Effector memory CD8-positive, alpha-beta T cell (primary cell): Measurements from ENCODE around the gene ICE1.
"Not testable (repeated sequence)": the region's sequence is repeated elsewhere in the genome, so short reads cannot be mapped to it uniquely, and the experiment has no call there.

Experiments used
- ATAC-seq: fragments of 150-1000 bp; cut with Tn5 transposase; replicated peaks from 2 replicates; pipeline ENCODE4 v1.10.0; 2021; ENCODE audit warnings: mild to moderate bottlenecking, moderate library complexity
- DNase-seq, 3 experiments: peaks; one replicate each; pipeline ENCODE4 v3.0.0; 2021
- H3K27ac Mint-ChIP-seq, 2 donors: one replicate each; pipeline ENCODE4 v1.8.0; 2022; ENCODE audit warnings: mild to moderate bottlenecking in 2 of 2, mixed read lengths in 2 of 2, moderate library complexity in 2 of 2
- H3K27me3 Mint-ChIP-seq, 2 donors: one replicate each; pipeline ENCODE4 v1.8.0; 2022; ENCODE audit warnings: mixed read lengths in 2 of 2
- H3K36me3 Mint-ChIP-seq: one replicate; pipeline ENCODE4 v1.8.0; 2022; ENCODE audit warnings: mild to moderate bottlenecking, moderate library complexity, mixed read lengths; ENCODE audit not compliant: insufficient read depth
- H3K4me1 Mint-ChIP-seq, 2 donors: one replicate each; pipeline ENCODE4 v1.8.0; 2022; ENCODE audit warnings: low read depth in 2 of 2, mixed read lengths in 2 of 2
- H3K4me3 Mint-ChIP-seq, 2 donors: one replicate each; pipeline ENCODE4 v1.8.0; 2022; ENCODE audit warnings: mild to moderate bottlenecking in 2 of 2, mixed read lengths in 2 of 2, moderate library complexity in 2 of 2
- H3K9me3 Mint-ChIP-seq, 2 donors: one replicate each; pipeline ENCODE4 v1.8.0; 2022; ENCODE audit warnings: mixed read lengths in 2 of 2

ICE1 gene

DNA sequence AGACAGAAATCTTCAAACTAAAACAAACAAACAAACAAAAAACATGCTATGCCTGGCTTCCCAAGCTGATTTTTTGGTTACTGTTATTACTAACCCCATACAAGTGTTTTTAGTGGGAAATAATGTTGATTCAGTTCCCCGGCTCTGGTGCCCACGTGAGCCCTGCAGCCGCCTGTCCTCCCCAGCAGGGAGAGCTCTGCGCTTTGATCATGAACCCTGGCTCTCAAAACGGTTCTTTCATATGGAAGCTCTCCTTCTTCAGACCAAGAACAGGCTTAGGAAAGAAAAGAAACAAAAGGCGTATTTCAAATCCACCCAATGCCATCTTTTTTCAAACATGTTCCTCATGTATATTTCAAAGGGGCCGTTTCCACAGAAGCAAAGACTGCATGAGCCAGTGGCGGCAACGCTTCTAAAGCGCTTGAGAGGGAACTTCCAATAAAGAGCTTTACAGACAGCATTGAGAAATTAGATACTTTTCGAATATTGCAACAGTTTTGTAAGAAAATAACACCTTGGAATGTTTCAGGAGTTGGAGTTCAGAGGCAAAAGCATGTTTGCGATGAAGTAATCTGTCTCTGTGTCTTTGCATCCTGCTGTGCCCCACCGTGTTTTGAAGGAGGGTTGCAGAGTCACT is 74.8 kb downstream of the ICE1 start:
- peaks cover 15 to 16% of the 10 kb centered on the region in 2 donors for H3K4me1 Mint-ChIP-seq
- H3K4me3 Mint-ChIP-seq, result no peak overlapping the region
- H3K9me3 Mint-ChIP-seq, result no peaks in the 10 kb centered on the region
- H3K27ac Mint-ChIP-seq, result no peak overlapping the region
- DNase-seq (peak in 1 of 3 experiments; percentile 14), ATAC-seq (no peak)
- peaks cover 9% of the 10 kb centered on the region for H3K36me3 Mint-ChIP-seq
- peaks cover 37% of the 10 kb centered on the region in 2 donors for H3K27me3 Mint-ChIP-seq

DNA sequence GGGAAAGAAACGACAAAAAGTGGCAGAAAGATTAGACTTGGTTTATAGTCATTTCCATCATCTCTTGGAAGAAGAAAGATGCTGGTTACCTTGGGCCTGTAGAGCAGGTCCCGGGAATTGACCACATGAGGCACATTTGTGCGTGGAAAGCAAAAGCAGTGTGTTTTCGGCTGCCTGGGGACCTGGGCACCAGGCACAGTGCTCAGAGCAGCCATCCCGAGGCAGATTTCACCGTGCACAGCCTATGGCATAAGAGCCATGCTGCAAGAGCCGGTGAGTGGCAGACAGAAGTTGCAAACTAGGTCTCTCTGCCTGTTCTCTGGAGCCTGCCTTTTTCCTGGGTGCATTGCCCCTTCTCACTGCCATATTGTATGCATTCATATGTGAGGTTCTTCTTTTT is 77.0 kb downstream of the ICE1 start:
- no peak for DNase-seq
- Mint-ChIP-seq H3K27me3 (peaks cover 53 to 59% of the 10 kb centered on the region in 2 donors), H3K4me1 (peaks cover 5 to 7% of the 10 kb centered on the region in 2 donors), H3K4me3 (no peak overlapping the region), H3K27ac (no peak overlapping the region), H3K36me3 (peaks cover 6% of the 10 kb centered on the region), H3K9me3 (no peaks in the 10 kb centered on the region)
- no peak for ATAC-seq

DNA sequence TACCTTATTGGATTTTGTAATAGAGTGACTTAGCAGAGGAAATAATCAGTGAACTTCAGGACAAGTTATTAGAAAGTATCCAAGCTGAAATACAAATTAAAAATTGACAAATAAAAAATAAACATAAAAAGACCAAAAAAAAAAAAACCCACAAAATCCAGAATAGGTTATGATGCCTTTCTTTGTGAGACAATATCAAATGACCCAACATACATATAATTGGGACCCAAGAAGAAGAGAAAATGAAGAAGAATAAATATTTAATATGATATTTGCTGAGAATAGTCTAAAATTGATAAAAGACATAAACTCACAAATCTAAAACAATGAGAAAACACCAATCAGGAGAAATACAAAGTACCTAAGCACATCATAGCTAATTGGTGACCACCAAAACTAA is 81.8 kb downstream of the ICE1 start:
- H3K27me3 Mint-ChIP-seq, result peaks cover 69% of the 10 kb centered on the region in 2 donors
- no peak for DNase-seq
- H3K4me3 Mint-ChIP-seq, result no peak overlapping the region
- no peaks in the 10 kb centered on the region for H3K4me1 Mint-ChIP-seq
- H3K27ac Mint-ChIP-seq, result no peak overlapping the region
- no peaks in the 10 kb centered on the region for H3K9me3 Mint-ChIP-seq
- H3K36me3 Mint-ChIP-seq, result no peaks in the 10 kb centered on the region
- no peak for ATAC-seq

DNA sequence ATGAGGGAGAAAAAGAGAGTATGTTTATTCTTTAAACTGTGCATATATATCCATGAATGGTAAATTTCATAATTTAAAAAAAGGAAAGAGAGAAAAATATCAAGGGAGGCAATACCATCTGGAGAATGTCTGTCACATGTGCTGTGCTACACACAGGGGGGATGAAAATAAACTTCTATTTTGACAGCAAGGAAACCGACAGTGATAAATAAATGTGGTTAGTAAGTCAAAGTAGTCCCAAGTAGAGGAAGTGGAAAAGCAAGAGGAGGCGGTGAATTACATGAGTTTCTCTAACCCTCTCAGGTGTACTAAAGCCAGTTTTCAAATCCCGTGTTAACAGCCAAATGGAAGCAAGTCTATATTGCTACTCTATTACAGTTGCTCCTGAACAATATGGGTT is 83.3 kb downstream of the ICE1 start:
- H3K9me3 Mint-ChIP-seq, result no peaks in the 10 kb centered on the region
- no peak overlapping the region for H3K27ac Mint-ChIP-seq
- H3K27me3 Mint-ChIP-seq, result peaks cover 75 to 77% of the 10 kb centered on the region in 2 donors
- no peak for DNase-seq
- no peak overlapping the region for H3K4me3 Mint-ChIP-seq
- no peaks in the 10 kb centered on the region for H3K4me1 Mint-ChIP-seq
- no peak for ATAC-seq
- no peaks in the 10 kb centered on the region for H3K36me3 Mint-ChIP-seq

DNA sequence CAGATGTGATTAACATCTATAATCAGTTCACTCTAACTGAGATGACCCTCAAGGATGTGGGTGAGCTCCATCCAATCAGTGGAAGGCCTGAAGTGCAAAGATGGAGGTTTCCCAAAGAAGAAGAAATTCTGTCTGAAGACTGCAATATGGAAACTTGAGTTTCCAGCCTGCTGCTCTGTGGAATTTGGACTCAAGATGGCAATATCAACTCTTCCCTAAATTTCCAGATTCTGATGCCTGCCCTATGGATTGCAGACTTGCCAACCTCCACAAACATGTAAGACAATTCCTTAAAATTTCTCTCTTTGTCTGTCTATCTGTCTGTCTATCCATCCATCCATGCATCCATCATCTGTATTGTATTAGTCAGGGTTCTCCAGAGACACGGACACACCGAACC is 85.9 kb downstream of the ICE1 start:
- no peaks in the 10 kb centered on the region for H3K4me1 Mint-ChIP-seq
- no peak overlapping the region for H3K4me3 Mint-ChIP-seq
- peaks cover 66 to 72% of the 10 kb centered on the region in 2 donors for H3K27me3 Mint-ChIP-seq
- no peaks in the 10 kb centered on the region for H3K9me3 Mint-ChIP-seq
- no peak overlapping the region for H3K27ac Mint-ChIP-seq
- no peaks in the 10 kb centered on the region for H3K36me3 Mint-ChIP-seq
- DNase-seq (no peak), ATAC-seq (no peak)

DNA sequence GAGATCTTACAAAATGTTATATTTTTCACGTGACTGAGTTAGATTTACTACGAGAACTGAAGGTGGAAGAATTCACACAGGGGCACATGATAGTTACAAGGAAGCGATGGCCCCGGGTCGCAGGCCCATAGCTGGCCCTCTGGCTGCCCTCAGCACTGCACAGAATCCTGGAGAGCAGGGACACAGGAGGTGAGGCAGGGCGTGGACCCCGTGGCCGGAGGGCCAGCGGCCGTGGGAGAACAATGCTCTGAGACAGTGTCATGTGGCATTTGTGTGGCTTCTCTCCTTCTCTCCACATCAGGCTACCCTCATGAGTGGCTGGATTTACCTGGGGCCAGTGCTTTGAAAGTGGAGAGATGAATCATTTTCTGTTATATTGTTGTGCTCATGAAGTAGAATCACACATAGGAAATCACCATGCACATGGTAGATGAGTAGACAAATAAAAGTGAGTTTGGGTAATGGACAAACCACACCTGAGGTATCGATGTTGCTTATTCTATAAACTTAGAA is 89.5 kb downstream of the ICE1 start:
- Mint-ChIP-seq H3K9me3 (no peaks in the 10 kb centered on the region), H3K27ac (no peak overlapping the region), H3K27me3 (peaks cover 68 to 79% of the 10 kb centered on the region in 2 donors), H3K4me1 (no peaks in the 10 kb centered on the region), H3K36me3 (no peaks in the 10 kb centered on the region), H3K4me3 (no peak overlapping the region)
- no peak for DNase-seq
- ATAC-seq, result no peak

DNA sequence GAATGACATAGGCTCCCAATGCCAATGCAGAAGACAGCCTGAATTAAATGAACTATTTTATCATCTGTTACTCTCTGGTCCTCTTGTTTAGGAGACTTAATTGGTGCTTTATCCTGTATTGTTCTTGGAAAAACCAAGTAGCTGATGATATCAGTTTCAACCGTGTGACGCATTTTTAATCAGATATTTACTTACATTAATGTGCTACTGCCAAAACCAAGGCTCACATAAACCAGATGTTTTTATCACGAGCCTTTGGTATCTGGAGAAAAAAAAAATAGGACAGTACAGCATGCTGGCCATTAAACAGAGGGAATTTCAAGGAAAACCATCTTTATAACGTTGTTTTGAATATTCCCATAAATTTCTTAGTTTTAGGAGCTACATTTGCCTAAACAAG is 90.1 kb downstream of the ICE1 start:
- Mint-ChIP-seq H3K9me3 (no peaks in the 10 kb centered on the region), H3K4me3 (no peak overlapping the region), H3K36me3 (no peaks in the 10 kb centered on the region), H3K27ac (no peak overlapping the region), H3K4me1 (no peaks in the 10 kb centered on the region), H3K27me3 (peaks cover 66 to 78% of the 10 kb centered on the region in 2 donors)
- no peak for DNase-seq
- no peak for ATAC-seq

DNA sequence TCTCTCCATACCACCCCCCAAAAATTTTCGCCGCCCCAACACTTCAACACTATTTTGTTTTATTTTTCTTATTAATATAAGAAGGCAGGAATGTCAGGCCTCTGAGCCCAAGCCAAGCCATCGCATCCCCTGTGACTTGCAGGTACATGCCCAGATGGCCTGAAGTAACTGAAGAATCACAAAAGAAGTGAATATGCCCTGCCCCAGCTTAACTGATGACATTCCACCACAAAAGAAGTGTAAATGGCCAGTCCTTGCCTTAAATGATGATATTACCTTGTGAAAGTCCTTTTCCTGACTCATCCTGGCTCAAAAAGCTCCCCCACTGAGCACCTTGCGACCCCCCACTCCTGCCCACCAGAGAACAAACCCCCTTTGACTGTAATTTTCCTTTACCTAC is 98.1 kb downstream of the ICE1 start:
- H3K4me3 Mint-ChIP-seq, H3K27ac Mint-ChIP-seq, DNase-seq, H3K36me3 Mint-ChIP-seq, ATAC-seq, H3K9me3 Mint-ChIP-seq, H3K4me1 Mint-ChIP-seq: not testable (repeated sequence)
- peaks cover 19 to 25% of the 10 kb centered on the region in 2 donors for H3K27me3 Mint-ChIP-seq

DNA sequence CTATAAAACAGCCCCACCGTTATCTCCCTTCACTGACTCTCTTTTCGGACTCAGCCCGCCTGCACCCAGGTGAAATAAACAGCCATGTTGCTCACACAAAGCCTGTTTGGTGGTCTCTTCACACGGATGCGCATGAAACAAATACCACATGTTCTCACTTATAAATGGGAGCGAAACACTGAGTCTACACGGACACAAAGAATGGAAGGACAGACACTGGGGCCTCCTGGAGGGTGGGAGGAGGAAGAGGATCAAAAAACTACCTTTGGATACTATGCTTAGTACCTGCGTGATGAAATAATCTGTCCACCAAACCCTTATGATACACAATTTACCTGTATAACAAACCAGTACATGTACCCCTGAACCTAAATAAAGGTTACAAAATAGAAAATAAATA is 98.6 kb downstream of the ICE1 start:
- Mint-ChIP-seq H3K27ac (no peak overlapping the region), H3K4me3 (no peak overlapping the region), H3K4me1 (peaks cover 4 to 6% of the 10 kb centered on the region in 2 donors), H3K27me3 (peaks cover 14 to 21% of the 10 kb centered on the region in 2 donors), H3K9me3 (peaks cover 0 to 2% of the 10 kb centered on the region in 2 donors), H3K36me3 (no peaks in the 10 kb centered on the region)
- ATAC-seq (no peak), DNase-seq (no peak)

DNA sequence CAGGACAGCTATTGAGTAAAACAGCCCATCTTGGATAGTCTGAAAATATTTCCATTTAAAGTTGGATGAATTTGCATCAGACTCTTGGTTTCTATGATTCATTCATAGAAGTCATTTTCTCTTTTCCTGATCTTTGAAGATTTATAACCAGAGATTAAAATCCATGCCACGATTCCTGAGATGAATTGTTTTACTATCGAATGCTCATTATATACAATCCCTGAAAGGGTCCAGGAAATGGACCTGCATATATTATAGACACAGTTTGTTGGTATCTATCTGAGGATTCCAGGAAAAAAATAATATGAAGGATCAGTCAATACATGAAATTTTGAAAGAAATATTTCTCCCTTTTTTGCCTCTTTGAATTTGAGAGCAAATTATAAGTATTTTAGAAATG is 99.0 kb downstream of the ICE1 start:
- no peaks in the 10 kb centered on the region for H3K36me3 Mint-ChIP-seq
- H3K27me3 Mint-ChIP-seq, result peaks cover 10 to 16% of the 10 kb centered on the region in 2 donors
- no peak overlapping the region for H3K4me3 Mint-ChIP-seq
- no peak overlapping the region for H3K27ac Mint-ChIP-seq
- DNase-seq, result no peak
- H3K4me1 Mint-ChIP-seq, result peaks cover 4 to 6% of the 10 kb centered on the region in 2 donors
- H3K9me3 Mint-ChIP-seq, result peaks cover 0 to 2% of the 10 kb centered on the region in 2 donors
- ATAC-seq, result no peak

DNA sequence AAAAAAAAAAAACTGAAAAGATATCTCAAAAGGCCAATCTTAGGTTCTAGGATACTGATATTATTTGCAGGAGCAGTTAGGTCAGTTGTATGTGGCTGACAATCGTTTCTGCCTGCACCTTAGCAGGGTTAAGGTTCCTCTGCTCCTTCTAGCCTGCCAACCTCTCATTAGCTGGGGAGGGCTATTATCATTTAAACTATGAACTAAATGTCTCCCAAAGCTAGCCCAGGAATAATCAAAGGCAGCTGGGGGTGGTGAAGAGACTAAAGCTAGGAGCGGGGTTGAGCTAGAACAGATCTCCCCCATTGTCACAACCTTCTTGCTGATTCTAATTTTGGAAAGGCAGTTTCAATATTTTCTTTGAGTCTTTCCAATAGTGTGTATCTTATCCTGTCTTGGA is 99.9 kb downstream of the ICE1 start:
- H3K4me3 Mint-ChIP-seq, result no peak overlapping the region
- H3K9me3 Mint-ChIP-seq, result peaks cover 0 to 2% of the 10 kb centered on the region in 2 donors
- H3K4me1 Mint-ChIP-seq, result peaks cover 4 to 6% of the 10 kb centered on the region in 2 donors
- DNase-seq, result no peak
- no peaks in the 10 kb centered on the region for H3K36me3 Mint-ChIP-seq
- ATAC-seq, result no peak
- peak overlapping the region in 1 of 2 donors; percentile 12 for H3K27ac Mint-ChIP-seq
- H3K27me3 Mint-ChIP-seq, result peaks cover 1 to 8% of the 10 kb centered on the region in 2 donors

DNA sequence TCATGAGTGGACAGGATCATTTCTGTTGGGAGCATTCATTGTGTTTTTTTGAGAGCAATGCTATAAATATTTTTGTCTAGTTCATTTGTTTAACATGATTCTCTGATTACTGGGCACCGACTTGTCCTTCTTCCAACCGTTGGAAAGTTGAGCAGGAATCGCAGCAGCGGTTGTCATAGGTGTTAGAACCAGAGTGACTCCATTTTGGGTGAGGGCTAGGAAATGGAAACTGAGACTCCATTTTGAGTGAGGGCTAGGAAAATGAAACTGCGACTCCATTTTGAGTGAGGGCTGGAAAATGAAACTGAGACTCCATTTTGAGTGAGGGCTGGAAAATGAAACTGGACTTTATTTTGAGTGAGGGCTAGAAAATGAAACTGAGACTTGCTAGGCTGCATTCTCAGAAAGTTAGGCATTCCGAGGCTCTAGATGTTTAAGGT is 100.6 kb downstream of the ICE1 start:
- Mint-ChIP-seq H3K4me1 (peaks cover 4 to 6% of the 10 kb centered on the region in 2 donors), H3K4me3 (peak overlapping the region; percentile 42 to 48), H3K27me3 (peaks cover 0 to 7% of the 10 kb centered on the region in 2 donors), H3K9me3 (peaks cover 0 to 2% of the 10 kb centered on the region in 2 donors), H3K36me3 (no peaks in the 10 kb centered on the region), H3K27ac (peak overlapping the region in 1 of 2 donors; percentile 44)
- peak; percentile 21 to 31 (median 26) for DNase-seq
- peak; percentile 96 for ATAC-seq

DNA sequence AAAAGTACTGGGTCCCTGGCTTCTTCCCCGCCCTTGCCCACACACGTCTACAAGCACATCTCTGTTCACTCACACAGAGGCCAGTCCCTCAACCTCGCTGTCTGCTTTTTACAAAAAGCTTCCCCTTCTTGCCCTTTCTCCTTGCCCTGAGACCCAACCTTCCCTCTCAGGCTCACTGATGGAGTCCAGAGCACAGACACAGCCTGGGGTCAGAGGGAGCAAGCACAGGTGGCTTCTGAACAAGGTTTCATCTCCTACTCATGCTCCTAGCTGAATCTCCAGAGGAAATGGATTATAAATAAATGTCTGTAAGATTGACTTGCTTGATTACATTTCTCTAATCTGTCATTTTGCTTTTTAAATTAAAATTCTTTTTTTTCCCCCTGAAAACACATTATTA is 101.8 kb downstream of the ICE1 start:
- ATAC-seq (no peak), DNase-seq (no peak)
- H3K27ac Mint-ChIP-seq, result peak overlapping the region in 1 of 2 donors; percentile 44
- no peaks in the 10 kb centered on the region for H3K36me3 Mint-ChIP-seq
- no peak overlapping the region for H3K4me3 Mint-ChIP-seq
- H3K27me3 Mint-ChIP-seq, result peaks cover 0 to 5% of the 10 kb centered on the region in 2 donors
- peaks cover 0 to 2% of the 10 kb centered on the region in 2 donors for H3K9me3 Mint-ChIP-seq
- peaks cover 4 to 6% of the 10 kb centered on the region in 2 donors for H3K4me1 Mint-ChIP-seq

DNA sequence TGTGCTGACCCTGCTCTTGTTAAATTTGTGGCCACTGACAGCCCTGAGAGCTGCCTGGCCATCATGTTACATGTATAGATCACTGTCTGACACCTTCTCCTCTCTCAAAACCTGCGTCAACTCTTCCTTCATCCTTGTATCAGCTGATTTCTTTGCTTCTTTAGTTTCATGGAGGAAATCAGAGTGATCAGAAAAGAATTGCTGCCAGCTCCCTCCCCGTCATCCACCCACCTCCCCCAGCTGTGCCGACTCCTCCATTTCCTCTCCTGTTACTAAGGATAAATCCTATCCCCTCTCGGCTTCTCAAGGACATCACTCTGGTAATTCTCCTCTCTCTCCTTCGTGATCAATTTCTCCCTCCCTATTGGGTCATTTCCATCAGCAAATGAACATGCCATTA is 108.9 kb downstream of the ICE1 start:
- peaks cover 56 to 62% of the 10 kb centered on the region in 2 donors for H3K27me3 Mint-ChIP-seq
- H3K27ac Mint-ChIP-seq, result no peak overlapping the region
- no peak overlapping the region for H3K4me3 Mint-ChIP-seq
- H3K36me3 Mint-ChIP-seq, result no peaks in the 10 kb centered on the region
- no peaks in the 10 kb centered on the region for H3K9me3 Mint-ChIP-seq
- no peak for DNase-seq
- no peak for ATAC-seq
- H3K4me1 Mint-ChIP-seq, result peaks cover 0 to 2% of the 10 kb centered on the region in 2 donors
